ENCODE results near the gene PCLO.

The PCLO gene

DNA sequence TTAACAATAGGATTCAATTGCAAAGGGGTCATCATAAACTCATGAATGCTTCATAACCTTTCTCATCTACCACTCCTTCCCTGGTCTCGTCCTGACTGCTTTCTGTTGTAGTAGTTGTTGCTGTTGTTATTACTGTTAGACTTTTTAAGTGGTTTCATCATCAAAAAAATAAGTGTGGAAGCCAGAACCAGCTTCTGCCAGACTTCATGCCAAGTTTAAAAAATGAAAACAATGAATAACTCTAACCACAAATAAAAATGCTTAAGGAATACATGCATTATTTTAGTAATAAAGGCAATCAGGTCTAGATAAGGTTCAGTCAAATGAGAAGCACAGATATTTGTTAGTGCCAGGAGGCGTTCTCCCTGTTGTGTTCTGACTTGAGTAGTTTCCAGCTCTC is 85.4 kb downstream of the PCLO start:
- DNase-seq (ENCODE audit: insufficient read length, low spot score) (no peak), FAIRE-seq (no peak)
- TF ChIP-seq, protein P1, sequence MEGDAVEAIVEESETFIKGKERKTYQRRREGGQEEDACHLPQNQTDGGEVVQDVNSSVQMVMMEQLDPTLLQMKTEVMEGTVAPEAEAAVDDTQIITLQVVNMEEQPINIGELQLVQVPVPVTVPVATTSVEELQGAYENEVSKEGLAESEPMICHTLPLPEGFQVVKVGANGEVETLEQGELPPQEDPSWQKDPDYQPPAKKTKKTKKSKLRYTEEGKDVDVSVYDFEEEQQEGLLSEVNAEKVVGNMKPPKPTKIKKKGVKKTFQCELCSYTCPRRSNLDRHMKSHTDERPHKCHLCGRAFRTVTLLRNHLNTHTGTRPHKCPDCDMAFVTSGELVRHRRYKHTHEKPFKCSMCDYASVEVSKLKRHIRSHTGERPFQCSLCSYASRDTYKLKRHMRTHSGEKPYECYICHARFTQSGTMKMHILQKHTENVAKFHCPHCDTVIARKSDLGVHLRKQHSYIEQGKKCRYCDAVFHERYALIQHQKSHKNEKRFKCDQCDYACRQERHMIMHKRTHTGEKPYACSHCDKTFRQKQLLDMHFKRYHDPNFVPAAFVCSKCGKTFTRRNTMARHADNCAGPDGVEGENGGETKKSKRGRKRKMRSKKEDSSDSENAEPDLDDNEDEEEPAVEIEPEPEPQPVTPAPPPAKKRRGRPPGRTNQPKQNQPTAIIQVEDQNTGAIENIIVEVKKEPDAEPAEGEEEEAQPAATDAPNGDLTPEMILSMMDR (IDR thresholded peaks at IDR 0.05; ENCODE audit: insufficient read depth, missing control alignments): no peak

- DNase-seq (ENCODE audit: insufficient read length, low spot score): no peak
- TF ChIP-seq, protein P1 (IDR thresholded peaks at IDR 0.05; ENCODE audit: insufficient read depth, missing control alignments): peak; percentile 48
- FAIRE-seq: no peak
These were observed 89.8 kb downstream of the PCLO start for GRCh38 chr7:83072576-83073517.

GRCh38 chr7:83065714-83066113 is 97.0 kb downstream of the PCLO start:
- DNase-seq (ENCODE audit: insufficient read length, low spot score): no peak
- TF ChIP-seq, protein P1 (IDR thresholded peaks at IDR 0.05; ENCODE audit: insufficient read depth, missing control alignments): no peak
- no peak for FAIRE-seq

GRCh38 chr7:83060218-83060617 is 102.5 kb downstream of the PCLO start:
- no peak for FAIRE-seq
- DNase-seq (ENCODE audit: insufficient read length, low spot score): no peak
- TF ChIP-seq, protein P1 (IDR thresholded peaks at IDR 0.05; ENCODE audit: insufficient read depth, missing control alignments): no peak

DNA sequence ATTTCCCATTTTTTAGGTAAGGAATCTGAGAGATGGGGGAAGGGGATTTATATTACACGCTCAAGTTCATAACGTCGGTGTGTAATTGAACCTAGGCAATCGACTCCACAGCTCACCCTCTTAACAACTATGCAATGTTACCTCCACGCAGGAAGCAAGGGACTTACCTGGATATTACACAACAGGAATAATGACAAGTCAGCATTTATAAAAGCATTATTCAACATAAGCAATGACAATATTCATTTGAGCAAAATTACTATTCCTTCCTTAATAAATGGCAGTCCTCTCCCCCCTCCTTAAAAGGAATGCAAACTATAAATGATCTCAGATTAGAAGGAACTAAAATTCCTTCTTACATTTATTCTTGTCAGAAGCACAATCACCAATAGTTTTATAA is 104.0 kb downstream of the PCLO start:
- TF ChIP-seq, protein P1 (IDR thresholded peaks at IDR 0.05; ENCODE audit: insufficient read depth, missing control alignments): no peak
- FAIRE-seq: no peak
- DNase-seq (ENCODE audit: insufficient read length, low spot score): no peak

DNA sequence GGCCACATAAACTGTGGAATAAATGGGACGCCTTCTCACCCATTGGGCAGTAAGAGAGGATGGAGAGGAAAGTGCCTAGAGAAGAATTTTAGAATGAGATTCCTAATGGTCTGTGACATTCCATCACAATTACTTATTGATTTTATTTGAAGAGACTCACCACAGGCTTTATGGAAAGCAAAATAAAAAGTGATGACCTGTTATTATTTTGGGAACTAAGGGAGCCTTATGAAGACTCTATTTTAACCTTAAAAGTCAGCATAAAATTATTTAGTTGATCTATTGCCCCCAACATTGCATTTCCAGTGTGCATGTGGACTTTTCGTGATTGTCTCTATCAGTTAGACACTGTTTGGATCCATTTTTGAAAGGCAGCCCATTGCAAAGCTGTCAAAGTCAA is 107.5 kb downstream of the PCLO start:
- no peak for FAIRE-seq
- TF ChIP-seq, protein P1 (IDR thresholded peaks at IDR 0.05; ENCODE audit: insufficient read depth, missing control alignments): no peak

GRCh38 chr7:83054472-83054871 is 108.2 kb downstream of the PCLO start:
- no peak for FAIRE-seq
- DNase-seq (ENCODE audit: insufficient read length, low spot score): no peak
- TF ChIP-seq, protein P1 (IDR thresholded peaks at IDR 0.05; ENCODE audit: insufficient read depth, missing control alignments): no peak

More for the DNA sequence above, 107.5 kb downstream of the PCLO start:
- no peak for DNase-seq (ENCODE audit: insufficient read length, low spot score)

Data from D721Med (cell line).